ENCODE measurements around the gene KCNH3. TPM values are rescaled to one million over a fixed set of nuclear protein-coding genes. Genes with fewer than 3 reads are reported as not detected.

Gene KCNH3
- total and polyA plus RNA-seq, 2 of the 8 experiments (the other 6 are each of a cell fraction or from before 2014, with no cell fraction given), result 0.24 to 0.50 TPM

- TF ChIP-seq CHD7 (IDR thresholded peaks at IDR 0.05; ENCODE audit: insufficient replicate concordance, low read length) (no peak), ASH2L (IDR thresholded peaks at IDR 0.05; ENCODE audit: low read length) (no peak), JUN (IDR thresholded peaks at IDR 0.05; ENCODE audit: low read depth, low read length) (no peak), SIX5 (IDR thresholded peaks at IDR 0.05; ENCODE audit: low read depth, low read length) (no peak), EP300 (IDR thresholded peaks at IDR 0.05; ENCODE audit: borderline replicate concordance in 1 of 2, low read depth in 2 of 2, low read length in 2 of 2) (no peak), SP1 (IDR thresholded peaks at IDR 0.05; ENCODE audit: low read depth, low read length) (no peak), CBX5 (IDR thresholded peaks at IDR 0.05; ENCODE audit: low read depth, low read length) (no peak), HDAC2 (IDR thresholded peaks at IDR 0.05; ENCODE audit: borderline replicate concordance in 1 of 2, low read depth in 2 of 2, low read length in 2 of 2) (no peak), POLR2A (IDR thresholded peaks at IDR 0.05; ENCODE audit: control extremely low read depth in 1 of 2, low read depth in 2 of 2, low read length in 2 of 2) (no peak), E2F6 (IDR thresholded peaks at IDR 0.05) (no peak), TAF1 (IDR thresholded peaks at IDR 0.05; ENCODE audit: low read depth, low read length) (no peak)
Measured at GRCh38 chr12:49547090-49547690, 8.4 kb downstream of the KCNH3 start (continued).

Data from H1 (cell line).